Measurements from ENCODE around the gene EPO.
"Not testable (repeated sequence)": the region's sequence is repeated elsewhere in the genome, so short reads cannot be mapped to it uniquely, and the experiment has no call there.

EPO gene

GRCh38 chr7:100683659-100684533, 36.4 kb upstream of the EPO start:
- no peak for DNase-seq

GRCh38 chr7:100684534-100685042, 35.7 kb upstream of the EPO start:
- DNase-seq = no peak

- DNase-seq = no peak
Observed at GRCh38 chr7:100685049-100685605, 35.1 kb upstream of the EPO start.

- no peak for DNase-seq
Observed at GRCh38 chr7:100685631-100686145, 34.6 kb upstream of the EPO start.

- no peak for DNase-seq
Observed at GRCh38 chr7:100686201-100686821, 34.0 kb upstream of the EPO start.

- DNase-seq = no peak
Observed at GRCh38 chr7:100686822-100687211, 33.5 kb upstream of the EPO start.

- DNase-seq = no peak
Observed at GRCh38 chr7:100687261-100687660, 33.0 kb upstream of the EPO start.

- no peak for DNase-seq
Observed at GRCh38 chr7:100687751-100688300, 32.4 kb upstream of the EPO start.

GRCh38 chr7:100688326-100688860, 31.9 kb upstream of the EPO start:
- DNase-seq = no peak

GRCh38 chr7:100689230-100690135, 30.8 kb upstream of the EPO start:
- DNase-seq = no peak

GRCh38 chr7:100691676-100692577, 28.3 kb upstream of the EPO start:
- peak; percentile 90 for DNase-seq

- DNase-seq = no peak
Observed at GRCh38 chr7:100692578-100692961, 27.7 kb upstream of the EPO start.

- no peak for DNase-seq
Observed at GRCh38 chr7:100693312-100694097, 26.8 kb upstream of the EPO start.

GRCh38 chr7:100694098-100694745, 26.0 kb upstream of the EPO start, which contains the start of gene GIGYF1:
TSS of gene GIGYF1 (minus strand) at chr7:100694250. CDS start at chr7:100688238, 6,012 bp downstream.
- DNase-seq = peak; percentile 55

- DNase-seq = no peak
Observed at GRCh38 chr7:100696123-100696521, 24.1 kb upstream of the EPO start.

GRCh38 chr7:100699018-100699417, 21.2 kb upstream of the EPO start:
- no peak for DNase-seq

- DNase-seq = not testable (repeated sequence)
Observed at GRCh38 chr7:100701089-100701488, 19.2 kb upstream of the EPO start.

GRCh38 chr7:100705320-100705752, 14.9 kb upstream of the EPO start:
- peak; percentile 94 for DNase-seq
